Measurements from ENCODE around the gene LEUTX.
"Not testable (repeated sequence)": the region's sequence is repeated elsewhere in the genome, so short reads cannot be mapped to it uniquely, and the experiment has no call there.

DNA sequence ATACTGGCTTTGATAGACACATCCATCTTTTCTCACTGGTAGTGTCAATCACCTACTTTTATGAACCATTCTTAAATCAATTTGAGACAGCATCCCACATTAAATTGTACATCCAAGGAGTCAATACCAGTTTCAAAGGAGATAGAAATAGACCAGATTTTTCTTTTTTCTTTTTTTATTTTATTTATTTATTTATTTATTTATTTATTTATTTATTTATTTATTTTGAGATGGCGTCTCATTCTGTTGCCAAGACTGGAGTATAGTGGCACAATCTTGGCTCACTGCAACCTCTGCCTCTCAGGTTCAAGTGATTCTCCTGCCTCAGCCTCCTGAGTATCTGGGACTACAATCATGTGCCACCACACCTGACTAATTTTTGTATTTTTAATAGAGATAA, 16.8 kb upstream of the LEUTX start:
- TF ChIP-seq, protein P1, sequence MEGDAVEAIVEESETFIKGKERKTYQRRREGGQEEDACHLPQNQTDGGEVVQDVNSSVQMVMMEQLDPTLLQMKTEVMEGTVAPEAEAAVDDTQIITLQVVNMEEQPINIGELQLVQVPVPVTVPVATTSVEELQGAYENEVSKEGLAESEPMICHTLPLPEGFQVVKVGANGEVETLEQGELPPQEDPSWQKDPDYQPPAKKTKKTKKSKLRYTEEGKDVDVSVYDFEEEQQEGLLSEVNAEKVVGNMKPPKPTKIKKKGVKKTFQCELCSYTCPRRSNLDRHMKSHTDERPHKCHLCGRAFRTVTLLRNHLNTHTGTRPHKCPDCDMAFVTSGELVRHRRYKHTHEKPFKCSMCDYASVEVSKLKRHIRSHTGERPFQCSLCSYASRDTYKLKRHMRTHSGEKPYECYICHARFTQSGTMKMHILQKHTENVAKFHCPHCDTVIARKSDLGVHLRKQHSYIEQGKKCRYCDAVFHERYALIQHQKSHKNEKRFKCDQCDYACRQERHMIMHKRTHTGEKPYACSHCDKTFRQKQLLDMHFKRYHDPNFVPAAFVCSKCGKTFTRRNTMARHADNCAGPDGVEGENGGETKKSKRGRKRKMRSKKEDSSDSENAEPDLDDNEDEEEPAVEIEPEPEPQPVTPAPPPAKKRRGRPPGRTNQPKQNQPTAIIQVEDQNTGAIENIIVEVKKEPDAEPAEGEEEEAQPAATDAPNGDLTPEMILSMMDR (IDR thresholded peaks at IDR 0.05) = not testable (repeated sequence)
- TF ChIP-seq SIN3A (IDR thresholded peaks at IDR 0.05; ENCODE audit: borderline replicate concordance, insufficient read depth, low read depth, low read length) = not testable (repeated sequence)

Measured in Panc1 (cell line).